ENCODE results near the gene GALNT11. TPM values are rescaled to one million over a fixed set of nuclear protein-coding genes. Genes with fewer than 3 reads are reported as not detected.
"Not testable (repeated sequence)": the region's sequence is repeated elsewhere in the genome, so short reads cannot be mapped to it uniquely, and the experiment has no call there.

Gene GALNT11
- total RNA-seq, 1 donor: 45.3 TPM

DNA sequence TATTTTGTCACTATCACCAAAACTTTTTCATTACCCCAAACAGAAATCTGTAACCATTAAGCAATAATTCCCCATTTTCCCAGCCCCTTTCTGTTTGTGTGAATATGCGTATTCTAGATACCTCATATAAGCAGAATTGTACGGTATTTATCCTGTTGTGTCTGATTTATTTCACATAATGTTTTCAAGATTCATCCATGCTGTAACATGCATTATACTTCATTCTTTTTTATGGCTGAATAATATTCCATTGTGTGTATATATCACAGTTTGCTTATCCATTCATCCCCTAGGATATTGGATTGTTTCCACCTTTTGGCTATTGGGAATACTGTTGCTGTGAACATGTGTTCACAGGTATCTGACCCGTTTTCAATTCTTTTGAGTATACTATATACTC lies 26.5 kb downstream of the GALNT11 start:
- no peak overlapping the region for H3K4me3 ChIP-seq (ENCODE audit: low read depth, low read length)
- no peak for DNase-seq (ENCODE audit: low read depth)
- TF ChIP-seq, protein P1, sequence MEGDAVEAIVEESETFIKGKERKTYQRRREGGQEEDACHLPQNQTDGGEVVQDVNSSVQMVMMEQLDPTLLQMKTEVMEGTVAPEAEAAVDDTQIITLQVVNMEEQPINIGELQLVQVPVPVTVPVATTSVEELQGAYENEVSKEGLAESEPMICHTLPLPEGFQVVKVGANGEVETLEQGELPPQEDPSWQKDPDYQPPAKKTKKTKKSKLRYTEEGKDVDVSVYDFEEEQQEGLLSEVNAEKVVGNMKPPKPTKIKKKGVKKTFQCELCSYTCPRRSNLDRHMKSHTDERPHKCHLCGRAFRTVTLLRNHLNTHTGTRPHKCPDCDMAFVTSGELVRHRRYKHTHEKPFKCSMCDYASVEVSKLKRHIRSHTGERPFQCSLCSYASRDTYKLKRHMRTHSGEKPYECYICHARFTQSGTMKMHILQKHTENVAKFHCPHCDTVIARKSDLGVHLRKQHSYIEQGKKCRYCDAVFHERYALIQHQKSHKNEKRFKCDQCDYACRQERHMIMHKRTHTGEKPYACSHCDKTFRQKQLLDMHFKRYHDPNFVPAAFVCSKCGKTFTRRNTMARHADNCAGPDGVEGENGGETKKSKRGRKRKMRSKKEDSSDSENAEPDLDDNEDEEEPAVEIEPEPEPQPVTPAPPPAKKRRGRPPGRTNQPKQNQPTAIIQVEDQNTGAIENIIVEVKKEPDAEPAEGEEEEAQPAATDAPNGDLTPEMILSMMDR (IDR thresholded peaks at IDR 0.05; ENCODE audit: insufficient read depth, low read depth, low read length): no peak

- TF ChIP-seq, protein P1 (IDR thresholded peaks at IDR 0.05; ENCODE audit: insufficient read depth, low read depth, low read length): no peak
- DNase-seq (ENCODE audit: low read depth): no peak
- no peak overlapping the region for H3K4me3 ChIP-seq (ENCODE audit: low read depth, low read length)
Measured at GRCh38 chr7:152052771-152053170, 27.3 kb downstream of the GALNT11 start.

GRCh38 chr7:152054367-152055230 lies 29.1 kb downstream of the GALNT11 start:
- no peak overlapping the region for H3K4me3 ChIP-seq (ENCODE audit: low read depth, low read length)
- DNase-seq (ENCODE audit: low read depth): peak; percentile 70
- TF ChIP-seq, protein P1 (IDR thresholded peaks at IDR 0.05; ENCODE audit: insufficient read depth, low read depth, low read length): peak; percentile 7

DNA sequence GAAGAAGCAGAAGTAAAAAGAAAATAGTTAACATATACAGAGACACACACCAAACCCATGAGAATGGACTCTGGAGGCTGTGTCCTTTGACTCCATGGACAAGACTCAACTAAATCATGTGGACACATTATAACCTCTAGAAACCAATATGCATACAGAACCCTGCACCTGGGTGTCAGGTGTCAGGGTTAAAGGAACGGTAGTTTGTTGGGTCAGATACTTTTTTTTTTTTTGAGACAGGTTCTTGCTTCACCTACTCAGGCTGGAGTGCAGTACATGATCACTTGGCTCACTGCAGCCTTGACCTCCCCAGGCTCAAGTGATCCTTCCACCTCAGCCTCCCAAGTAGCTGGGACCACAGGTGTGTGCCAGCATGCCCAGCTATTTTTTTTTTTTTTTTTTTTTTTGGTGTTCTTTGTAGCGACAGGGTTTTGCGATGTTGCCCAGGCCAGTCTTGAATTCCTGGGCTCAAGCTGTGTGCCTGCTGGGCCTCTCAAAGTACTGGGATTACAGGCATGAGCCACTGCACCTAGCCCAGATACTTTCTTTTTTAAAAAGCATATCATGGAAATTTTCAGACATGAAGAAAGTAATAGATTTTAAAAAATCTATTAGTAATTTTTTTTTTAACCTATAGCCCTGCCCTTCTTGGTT lies 31.3 kb downstream of the GALNT11 start:
- no peak for DNase-seq (ENCODE audit: low read depth)
- TF ChIP-seq, protein P1 (IDR thresholded peaks at IDR 0.05; ENCODE audit: insufficient read depth, low read depth, low read length): no peak
- H3K4me3 ChIP-seq (ENCODE audit: low read depth, low read length): no peak overlapping the region

GRCh38 chr7:152059311-152059710 lies 33.8 kb downstream of the GALNT11 start:
- no peak for DNase-seq (ENCODE audit: low read depth)
- TF ChIP-seq, protein P1 (IDR thresholded peaks at IDR 0.05; ENCODE audit: insufficient read depth, low read depth, low read length): no peak
- no peak overlapping the region for H3K4me3 ChIP-seq (ENCODE audit: low read depth, low read length)

- H3K4me3 ChIP-seq (ENCODE audit: low read depth, low read length); DNase-seq (ENCODE audit: low read depth): not testable (repeated sequence)
Measured at GRCh38 chr7:152061086-152061485, 35.6 kb downstream of the GALNT11 start.

DNA sequence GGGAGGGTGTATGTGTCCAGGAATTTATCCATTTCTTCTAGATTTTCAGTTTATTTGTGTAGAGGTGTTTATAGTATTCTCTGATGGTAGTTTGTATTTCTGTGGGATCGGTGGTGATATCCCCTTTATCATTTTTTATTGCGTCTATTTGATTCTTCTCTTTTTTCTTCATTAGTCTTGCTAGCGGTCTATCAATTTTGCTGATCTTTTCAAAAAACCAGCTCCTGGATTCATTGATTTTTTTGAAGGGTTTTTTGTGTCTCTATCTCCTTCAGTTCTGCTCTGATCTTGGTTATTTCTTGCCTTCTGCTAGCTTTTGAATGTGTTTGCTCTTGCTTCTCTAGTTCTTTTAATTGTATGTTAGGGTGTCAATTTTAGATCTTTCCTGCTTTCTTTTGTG lies 37.7 kb downstream of the GALNT11 start:
- DNase-seq (ENCODE audit: low read depth); H3K4me3 ChIP-seq (ENCODE audit: low read depth, low read length): not testable (repeated sequence)

DNA sequence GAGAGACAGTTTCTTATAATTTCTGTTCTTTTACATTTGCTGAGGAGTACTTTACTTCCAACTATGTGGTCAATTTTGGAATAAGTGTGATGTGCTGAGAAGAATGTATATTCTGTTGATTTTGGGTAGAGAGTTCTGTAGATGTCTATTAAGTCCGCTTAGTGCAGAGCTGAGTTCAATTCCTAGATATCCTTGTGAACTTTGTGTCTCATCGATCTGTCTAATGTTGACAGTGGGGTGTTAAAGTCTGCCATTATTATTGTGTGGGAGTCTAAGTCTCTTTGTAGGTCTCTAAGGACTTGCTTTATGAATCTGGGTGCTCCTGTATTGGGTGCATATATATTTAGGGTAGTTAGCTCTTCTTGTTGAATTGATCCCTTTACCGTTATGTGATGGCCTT lies 38.3 kb downstream of the GALNT11 start:
- DNase-seq (ENCODE audit: low read depth): not testable (repeated sequence)

GRCh38 chr7:152065800-152066344 lies 40.4 kb downstream of the GALNT11 start:
- not testable (repeated sequence) for H3K4me3 ChIP-seq (ENCODE audit: low read depth, low read length); DNase-seq (ENCODE audit: low read depth)

More for the DNA sequence above, 38.3 kb downstream of the GALNT11 start:
- not testable (repeated sequence) for H3K4me3 ChIP-seq (ENCODE audit: low read depth, low read length)

All from fibroblast of villous mesenchyme (primary cell).